ENCODE results near the gene CASQ1.

CASQ1 gene

DNA sequence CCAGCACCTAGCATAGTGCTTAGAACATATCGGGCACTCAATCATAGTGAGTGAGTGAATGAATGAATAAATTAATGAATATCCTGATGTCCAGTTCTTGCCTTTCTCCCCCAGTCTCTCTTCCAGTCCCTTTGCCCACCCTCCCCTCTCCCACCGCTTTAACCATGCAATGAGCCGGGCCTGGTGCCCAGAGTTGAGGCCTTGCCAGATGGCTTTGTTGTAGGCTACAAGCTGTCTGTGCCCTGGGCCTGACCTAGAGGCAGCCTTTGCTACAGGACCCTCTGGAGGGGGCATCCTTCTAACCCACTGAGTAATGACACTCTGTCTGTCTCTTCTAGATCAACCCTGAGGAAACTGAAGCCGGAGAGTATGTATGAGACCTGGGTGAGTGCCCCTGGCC is 6.9 kb downstream of the CASQ1 start:
- no peak for ATAC-seq
- TF ChIP-seq GLIS3 (CRISPR knock-in tag; IDR thresholded peaks at IDR 0.05) (no peak), ARNTL (CRISPR knock-in tag; IDR thresholded peaks at IDR 0.05; ENCODE audit: borderline replicate concordance, low read depth) (no peak), ZFP30 (CRISPR knock-in tag; IDR thresholded peaks at IDR 0.05) (no peak), ZNF70 (CRISPR knock-in tag; IDR thresholded peaks at IDR 0.05) (no peak), ZNF8 (CRISPR knock-in tag; IDR thresholded peaks at IDR 0.05) (no peak), ESRRG (CRISPR knock-in tag; IDR thresholded peaks at IDR 0.05) (no peak), ZNF565 (CRISPR knock-in tag; conservative IDR thresholded peaks at IDR 0.05; ENCODE audit: low read depth) (no peak), BACH2 (CRISPR knock-in tag; IDR thresholded peaks at IDR 0.05; ENCODE audit: borderline replicate concordance) (no peak), ISL1 (CRISPR knock-in tag; IDR thresholded peaks at IDR 0.05) (no peak), OSR1 (CRISPR knock-in tag; IDR thresholded peaks at IDR 0.05) (no peak), TCF4 (CRISPR knock-in tag; IDR thresholded peaks at IDR 0.05; ENCODE audit: borderline replicate concordance) (no peak), SNAI2 (CRISPR knock-in tag; IDR thresholded peaks at IDR 0.05) (no peak), ZC3H10 (CRISPR knock-in tag; IDR thresholded peaks at IDR 0.05) (no peak)
- TF ChIP-seq, protein P1, sequence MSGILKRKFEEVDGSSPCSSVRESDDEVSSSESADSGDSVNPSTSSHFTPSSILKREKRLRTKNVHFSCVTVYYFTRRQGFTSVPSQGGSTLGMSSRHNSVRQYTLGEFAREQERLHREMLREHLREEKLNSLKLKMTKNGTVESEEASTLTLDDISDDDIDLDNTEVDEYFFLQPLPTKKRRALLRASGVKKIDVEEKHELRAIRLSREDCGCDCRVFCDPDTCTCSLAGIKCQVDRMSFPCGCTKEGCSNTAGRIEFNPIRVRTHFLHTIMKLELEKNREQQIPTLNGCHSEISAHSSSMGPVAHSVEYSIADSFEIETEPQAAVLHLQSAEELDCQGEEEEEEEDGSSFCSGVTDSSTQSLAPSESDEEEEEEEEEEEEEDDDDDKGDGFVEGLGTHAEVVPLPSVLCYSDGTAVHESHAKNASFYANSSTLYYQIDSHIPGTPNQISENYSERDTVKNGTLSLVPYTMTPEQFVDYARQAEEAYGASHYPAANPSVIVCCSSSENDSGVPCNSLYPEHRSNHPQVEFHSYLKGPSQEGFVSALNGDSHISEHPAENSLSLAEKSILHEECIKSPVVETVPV (CRISPR knock-in tag; IDR thresholded peaks at IDR 0.05): no peak
- TF ChIP-seq, protein P2, sequence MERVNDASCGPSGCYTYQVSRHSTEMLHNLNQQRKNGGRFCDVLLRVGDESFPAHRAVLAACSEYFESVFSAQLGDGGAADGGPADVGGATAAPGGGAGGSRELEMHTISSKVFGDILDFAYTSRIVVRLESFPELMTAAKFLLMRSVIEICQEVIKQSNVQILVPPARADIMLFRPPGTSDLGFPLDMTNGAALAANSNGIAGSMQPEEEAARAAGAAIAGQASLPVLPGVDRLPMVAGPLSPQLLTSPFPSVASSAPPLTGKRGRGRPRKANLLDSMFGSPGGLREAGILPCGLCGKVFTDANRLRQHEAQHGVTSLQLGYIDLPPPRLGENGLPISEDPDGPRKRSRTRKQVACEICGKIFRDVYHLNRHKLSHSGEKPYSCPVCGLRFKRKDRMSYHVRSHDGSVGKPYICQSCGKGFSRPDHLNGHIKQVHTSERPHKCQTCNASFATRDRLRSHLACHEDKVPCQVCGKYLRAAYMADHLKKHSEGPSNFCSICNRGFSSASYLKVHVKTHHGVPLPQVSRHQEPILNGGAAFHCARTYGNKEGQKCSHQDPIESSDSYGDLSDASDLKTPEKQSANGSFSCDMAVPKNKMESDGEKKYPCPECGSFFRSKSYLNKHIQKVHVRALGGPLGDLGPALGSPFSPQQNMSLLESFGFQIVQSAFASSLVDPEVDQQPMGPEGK (CRISPR knock-in tag; IDR thresholded peaks at IDR 0.05; ENCODE audit: borderline replicate concordance): no peak

DNA sequence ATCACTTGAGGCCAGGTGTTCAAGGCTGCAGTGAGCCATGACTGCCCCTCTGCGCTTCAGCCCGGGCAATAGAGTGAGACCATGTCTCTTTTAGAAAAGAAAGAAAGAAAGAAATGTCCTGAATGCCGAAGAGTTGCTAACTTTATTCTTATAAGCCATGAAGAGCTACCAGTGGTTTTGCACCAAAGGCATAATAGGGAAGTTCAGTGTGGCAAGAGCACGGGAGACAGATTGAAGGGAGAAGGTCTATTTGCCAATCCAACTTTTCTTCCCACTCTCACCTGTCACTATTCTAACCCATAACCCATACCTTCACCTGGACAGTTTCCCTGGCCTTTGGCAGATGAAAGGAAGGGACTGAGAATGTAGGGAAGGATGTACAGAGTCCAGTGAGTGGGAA is 10.4 kb downstream of the CASQ1 start:
- TF ChIP-seq PPARA (CRISPR knock-in tag; IDR thresholded peaks at IDR 0.05; ENCODE audit: borderline replicate concordance) (no peak), ARNTL (CRISPR knock-in tag; IDR thresholded peaks at IDR 0.05; ENCODE audit: borderline replicate concordance, low read depth) (no peak), ZNF70 (CRISPR knock-in tag; IDR thresholded peaks at IDR 0.05) (no peak)
- no peak for ATAC-seq

DNA sequence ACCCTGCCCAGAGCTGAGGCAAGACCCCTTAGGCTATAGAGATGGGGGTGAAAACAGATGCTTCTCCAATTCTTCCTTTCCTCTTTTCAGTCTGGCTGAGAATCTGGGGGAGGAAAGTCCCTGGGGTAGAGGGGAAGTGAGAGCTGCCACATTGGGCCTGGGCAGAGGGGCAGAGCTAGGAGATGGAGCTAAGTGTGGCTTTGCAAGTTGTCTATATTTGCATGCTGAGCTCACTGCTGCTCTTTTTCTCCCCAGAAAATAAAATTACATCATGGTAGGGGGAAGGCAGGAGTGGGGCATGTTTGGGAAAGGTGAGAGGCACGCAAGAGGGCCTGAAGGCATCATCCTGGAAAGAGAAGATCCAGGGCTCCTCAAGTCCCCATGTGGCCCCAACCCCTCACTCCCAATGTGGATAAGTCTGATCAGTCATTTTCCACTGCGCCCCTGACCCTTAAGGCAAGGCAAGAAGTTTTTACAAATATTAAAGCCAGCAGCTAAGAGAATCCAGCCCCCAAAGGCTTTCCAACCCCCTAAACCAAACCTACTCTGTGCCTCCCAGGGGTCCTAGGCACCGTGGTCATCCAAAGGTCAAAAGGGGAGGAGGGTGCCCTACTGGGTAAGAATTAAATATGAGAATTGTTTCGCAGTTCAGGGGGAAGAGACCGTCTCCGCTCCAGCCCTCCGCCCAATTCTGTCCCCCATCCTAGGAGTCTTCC is 14.3 kb downstream of the CASQ1 start:
- TF ChIP-seq ISL1 (CRISPR knock-in tag; IDR thresholded peaks at IDR 0.05): no peak
- TF ChIP-seq, protein P2 (CRISPR knock-in tag; IDR thresholded peaks at IDR 0.05; ENCODE audit: borderline replicate concordance): no peak
- no peak for TF ChIP-seq SNAI2 (CRISPR knock-in tag; IDR thresholded peaks at IDR 0.05)
- TF ChIP-seq PPARA (CRISPR knock-in tag; IDR thresholded peaks at IDR 0.05; ENCODE audit: borderline replicate concordance): no peak
- TF ChIP-seq TCF4 (CRISPR knock-in tag; IDR thresholded peaks at IDR 0.05; ENCODE audit: borderline replicate concordance): no peak
- TF ChIP-seq RARB (CRISPR knock-in tag; IDR thresholded peaks at IDR 0.05): no peak
- TF ChIP-seq ZC3H10 (CRISPR knock-in tag; IDR thresholded peaks at IDR 0.05): no peak
- TF ChIP-seq, protein P3, sequence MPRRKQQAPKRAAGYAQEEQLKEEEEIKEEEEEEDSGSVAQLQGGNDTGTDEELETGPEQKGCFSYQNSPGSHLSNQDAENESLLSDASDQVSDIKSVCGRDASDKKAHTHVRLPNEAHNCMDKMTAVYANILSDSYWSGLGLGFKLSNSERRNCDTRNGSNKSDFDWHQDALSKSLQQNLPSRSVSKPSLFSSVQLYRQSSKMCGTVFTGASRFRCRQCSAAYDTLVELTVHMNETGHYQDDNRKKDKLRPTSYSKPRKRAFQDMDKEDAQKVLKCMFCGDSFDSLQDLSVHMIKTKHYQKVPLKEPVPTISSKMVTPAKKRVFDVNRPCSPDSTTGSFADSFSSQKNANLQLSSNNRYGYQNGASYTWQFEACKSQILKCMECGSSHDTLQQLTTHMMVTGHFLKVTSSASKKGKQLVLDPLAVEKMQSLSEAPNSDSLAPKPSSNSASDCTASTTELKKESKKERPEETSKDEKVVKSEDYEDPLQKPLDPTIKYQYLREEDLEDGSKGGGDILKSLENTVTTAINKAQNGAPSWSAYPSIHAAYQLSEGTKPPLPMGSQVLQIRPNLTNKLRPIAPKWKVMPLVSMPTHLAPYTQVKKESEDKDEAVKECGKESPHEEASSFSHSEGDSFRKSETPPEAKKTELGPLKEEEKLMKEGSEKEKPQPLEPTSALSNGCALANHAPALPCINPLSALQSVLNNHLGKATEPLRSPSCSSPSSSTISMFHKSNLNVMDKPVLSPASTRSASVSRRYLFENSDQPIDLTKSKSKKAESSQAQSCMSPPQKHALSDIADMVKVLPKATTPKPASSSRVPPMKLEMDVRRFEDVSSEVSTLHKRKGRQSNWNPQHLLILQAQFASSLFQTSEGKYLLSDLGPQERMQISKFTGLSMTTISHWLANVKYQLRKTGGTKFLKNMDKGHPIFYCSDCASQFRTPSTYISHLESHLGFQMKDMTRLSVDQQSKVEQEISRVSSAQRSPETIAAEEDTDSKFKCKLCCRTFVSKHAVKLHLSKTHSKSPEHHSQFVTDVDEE (CRISPR knock-in tag; IDR thresholded peaks at IDR 0.05): no peak
- TF ChIP-seq TOX (CRISPR knock-in tag; IDR thresholded peaks at IDR 0.05; ENCODE audit: borderline replicate concordance): no peak
- TF ChIP-seq BACH2 (CRISPR knock-in tag; IDR thresholded peaks at IDR 0.05; ENCODE audit: borderline replicate concordance): no peak
- no peak for TF ChIP-seq GLIS3 (CRISPR knock-in tag; IDR thresholded peaks at IDR 0.05)
- TF ChIP-seq ESRRG (CRISPR knock-in tag; IDR thresholded peaks at IDR 0.05): no peak
- no peak for TF ChIP-seq ZNF565 (CRISPR knock-in tag; conservative IDR thresholded peaks at IDR 0.05; ENCODE audit: low read depth)
- no peak for TF ChIP-seq ZFP30 (CRISPR knock-in tag; IDR thresholded peaks at IDR 0.05)
- TF ChIP-seq ZNF8 (CRISPR knock-in tag; IDR thresholded peaks at IDR 0.05): no peak
- TF ChIP-seq ARNTL (CRISPR knock-in tag; IDR thresholded peaks at IDR 0.05; ENCODE audit: borderline replicate concordance, low read depth): no peak
- TF ChIP-seq ZNF70 (CRISPR knock-in tag; IDR thresholded peaks at IDR 0.05): no peak
- TF ChIP-seq, protein P4, sequence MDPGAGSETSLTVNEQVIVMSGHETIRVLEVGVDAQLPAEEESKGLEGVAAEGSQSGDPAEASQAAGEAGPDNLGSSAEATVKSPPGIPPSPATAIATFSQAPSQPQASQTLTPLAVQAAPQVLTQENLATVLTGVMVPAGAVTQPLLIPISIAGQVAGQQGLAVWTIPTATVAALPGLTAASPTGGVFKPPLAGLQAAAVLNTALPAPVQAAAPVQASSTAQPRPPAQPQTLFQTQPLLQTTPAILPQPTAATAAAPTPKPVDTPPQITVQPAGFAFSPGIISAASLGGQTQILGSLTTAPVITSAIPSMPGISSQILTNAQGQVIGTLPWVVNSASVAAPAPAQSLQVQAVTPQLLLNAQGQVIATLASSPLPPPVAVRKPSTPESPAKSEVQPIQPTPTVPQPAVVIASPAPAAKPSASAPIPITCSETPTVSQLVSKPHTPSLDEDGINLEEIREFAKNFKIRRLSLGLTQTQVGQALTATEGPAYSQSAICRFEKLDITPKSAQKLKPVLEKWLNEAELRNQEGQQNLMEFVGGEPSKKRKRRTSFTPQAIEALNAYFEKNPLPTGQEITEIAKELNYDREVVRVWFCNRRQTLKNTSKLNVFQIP (CRISPR knock-in tag; IDR thresholded peaks at IDR 0.05; ENCODE audit: borderline replicate concordance, low read depth): no peak
- no peak for TF ChIP-seq ZFP3 (CRISPR knock-in tag; IDR thresholded peaks at IDR 0.05)
- no peak for ATAC-seq

Measured in SK-N-SH treated with all-trans-retinoic acid at 6 μM for 48 hours (cell line).